Activated CD8-positive, alpha-beta memory T cell treated with anti-CD3 and anti-CD28 coated beads for 1 hour (primary cell): ENCODE measurements around the gene AP1S3.
"Not testable (repeated sequence)": the region's sequence is repeated elsewhere in the genome, so short reads cannot be mapped to it uniquely, and the experiment has no call there.

Experiments
- DNase-seq, 2 donors: peaks; one replicate each; pipeline ENCODE4 v3.0.0-alpha.2; 2020; ENCODE audit warnings: low read depth in 1 of 2; ENCODE audit errors: extremely low read depth in 1 of 2

Gene AP1S3

GRCh38 chr2:223837287-223838061 lies at the start of gene AP1S3:
Gene AP1S3, minus strand, starts transcription at chr2:223837582. Its CDS starts 132 bp downstream, at chr2:223837450.
- DNase-seq, result peak; percentile 34 to 57

GRCh38 chr2:223887127-223887526 lies 49.7 kb upstream of the AP1S3 start:
- DNase-seq, result no peak

- DNase-seq, result no peak
Measured at GRCh38 chr2:223886726-223887125, 49.3 kb upstream of the AP1S3 start.

- DNase-seq, result no peak
Measured at GRCh38 chr2:223884399-223884798, 47.0 kb upstream of the AP1S3 start.

GRCh38 chr2:223882715-223883114 lies 45.3 kb upstream of the AP1S3 start:
- DNase-seq, result no peak

GRCh38 chr2:223880796-223881195 lies 43.4 kb upstream of the AP1S3 start:
- no peak for DNase-seq

GRCh38 chr2:223877721-223878410 lies 40.5 kb upstream of the AP1S3 start:
- DNase-seq, result no peak

GRCh38 chr2:223873672-223874071 lies 36.3 kb upstream of the AP1S3 start:
- DNase-seq, result no peak

- not testable (repeated sequence) for DNase-seq
Measured at GRCh38 chr2:223872772-223873171, 35.4 kb upstream of the AP1S3 start.

- not testable (repeated sequence) for DNase-seq
Measured at GRCh38 chr2:223871661-223872060, 34.3 kb upstream of the AP1S3 start.

GRCh38 chr2:223870840-223871611 lies 33.6 kb upstream of the AP1S3 start:
- no peak for DNase-seq

- DNase-seq, result no peak
Measured at GRCh38 chr2:223868005-223868404, 30.6 kb upstream of the AP1S3 start.

GRCh38 chr2:223865907-223866508 lies 28.6 kb upstream of the AP1S3 start:
- no peak for DNase-seq

- no peak for DNase-seq
Measured at GRCh38 chr2:223865124-223865523, 27.7 kb upstream of the AP1S3 start.

- no peak for DNase-seq
Measured at GRCh38 chr2:223863491-223863890, 26.1 kb upstream of the AP1S3 start.

GRCh38 chr2:223860809-223861738 lies 23.7 kb upstream of the AP1S3 start:
- no peak for DNase-seq

- DNase-seq, result no peak
Measured at GRCh38 chr2:223859070-223859469, 21.7 kb upstream of the AP1S3 start.

- no peak for DNase-seq
Measured at GRCh38 chr2:223856584-223856983, 19.2 kb upstream of the AP1S3 start.

- no peak for DNase-seq
Measured at GRCh38 chr2:223856021-223856420, 18.6 kb upstream of the AP1S3 start.

- DNase-seq, result no peak
Measured at GRCh38 chr2:223855426-223855825, 18.0 kb upstream of the AP1S3 start.
